Endometrial microvascular endothelial cells (primary cell): ENCODE measurements around the gene PRUNE2. TPM values are rescaled to one million over a fixed set of nuclear protein-coding genes. Genes with fewer than 3 reads are reported as not detected.

ENCODE experiments used
- in situ Hi-C: cut with HindIII; loops from 2 replicates; pipeline ENCODE4 v1.10.0; 2017; ENCODE audit warnings: low sequenced_read_pairs, low pct_unique_long_range_greater_than_20kb; ENCODE audit errors: inconsistent ontology term
- total RNA-seq: library from RNA; depleted of rRNA; stranded (reverse); fragments of >200 nt; gene quantifications from one replicate; pipeline ENCODE4 v1.2.3, GENCODE V29; 2015; ENCODE audit errors: inconsistent ontology term

Gene PRUNE2
- total RNA-seq, 1 donor from 2014 or later: 10.8 TPM

- in situ Hi-C loops: no loop called here
Observed at GRCh38 chr9:76626141-76626540, 279.8 kb downstream of the PRUNE2 start.

DNA sequence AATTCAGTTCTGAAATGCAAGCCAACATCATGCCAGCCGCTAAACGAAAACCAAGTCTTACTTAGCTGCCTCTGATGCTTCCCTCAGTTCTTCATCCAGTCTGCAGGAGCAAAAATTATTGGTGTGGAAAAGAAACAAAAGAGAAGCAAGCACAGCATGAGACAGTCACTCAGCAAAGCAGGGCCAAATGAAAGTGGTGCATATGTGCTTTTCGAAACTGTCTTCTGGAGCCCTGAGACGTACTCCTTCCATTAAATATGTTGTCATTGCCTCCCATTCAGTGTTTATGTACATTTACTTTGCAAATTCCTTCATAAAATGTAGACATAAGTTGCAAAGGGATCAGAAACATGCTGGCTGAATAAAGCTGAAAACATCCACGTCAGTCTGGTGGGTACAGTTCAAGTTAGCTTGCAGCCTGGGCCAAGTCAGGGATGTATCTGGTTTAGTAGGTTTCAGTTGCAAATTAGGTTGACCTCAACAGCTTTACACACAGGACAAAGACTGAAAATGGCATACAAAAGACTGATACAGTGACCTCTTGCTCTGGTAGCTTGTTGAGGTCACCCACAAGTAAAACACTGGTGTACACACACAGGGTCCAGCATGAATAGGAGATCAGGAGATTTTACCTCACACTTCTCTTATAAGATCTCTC, 281.4 kb downstream of the PRUNE2 start:
- in situ Hi-C loops: no loop called here

DNA sequence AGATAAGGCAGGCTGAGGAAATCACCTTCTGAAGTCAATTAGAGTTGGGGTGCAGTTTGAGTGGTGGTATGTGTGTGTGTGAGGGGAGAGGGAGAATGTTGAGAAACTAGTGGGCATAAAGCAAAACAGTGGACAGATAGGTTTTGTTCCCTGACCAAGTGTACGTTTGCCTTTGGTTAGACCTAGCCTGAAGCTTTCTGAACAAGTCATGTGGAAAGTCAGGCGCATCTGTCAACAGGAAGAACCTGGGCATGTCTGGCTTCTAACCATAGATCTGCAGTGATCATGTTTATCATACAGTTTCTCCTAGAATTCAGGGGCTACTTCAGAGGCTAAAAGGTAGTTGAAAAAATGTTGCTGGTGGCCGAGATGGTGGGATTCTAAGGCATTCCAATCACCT, 284.9 kb downstream of the PRUNE2 start:
- in situ Hi-C loops: no loop called here

- in situ Hi-C loops: no loop called here
Observed at GRCh38 chr9:76620581-76620980, 285.3 kb downstream of the PRUNE2 start.

DNA sequence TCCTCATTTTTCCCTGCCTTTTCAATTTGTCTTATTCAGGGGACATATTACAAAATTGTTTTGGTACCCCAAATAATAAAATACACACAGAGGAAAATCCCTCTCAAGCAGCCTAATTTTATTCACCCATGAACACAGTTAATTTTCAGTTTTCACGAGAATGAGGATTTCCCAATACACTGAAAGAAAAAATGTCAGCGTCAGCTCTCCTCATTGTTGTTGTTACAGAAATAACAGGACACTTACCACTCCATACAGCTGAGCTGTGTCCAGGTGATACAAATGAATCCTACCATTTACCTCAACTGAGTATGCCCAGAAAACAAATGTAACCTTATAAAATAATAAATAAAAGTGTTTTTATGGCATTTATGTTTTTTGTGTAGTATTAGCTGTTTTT, 286.3 kb downstream of the PRUNE2 start:
- in situ Hi-C loops: no loop called here

DNA sequence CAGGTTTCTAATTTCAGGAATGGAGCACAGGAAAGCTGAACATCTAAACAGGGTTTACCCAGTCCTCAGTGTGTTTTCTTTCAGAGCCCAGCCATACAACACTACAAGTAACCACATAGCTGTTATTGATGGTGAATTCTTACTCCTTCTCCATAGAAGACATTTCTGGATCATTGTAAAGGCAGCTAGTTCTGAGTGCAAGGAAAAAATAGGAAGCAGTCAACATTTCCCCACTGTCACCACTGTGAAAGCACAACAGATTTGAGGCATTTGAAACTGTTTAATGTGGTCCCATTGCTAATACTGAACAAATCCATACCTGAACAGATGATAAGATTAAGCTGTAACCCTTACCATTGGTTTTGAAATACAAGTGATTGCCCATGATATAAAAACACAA, 286.7 kb downstream of the PRUNE2 start:
- in situ Hi-C loops: no loop called here

DNA sequence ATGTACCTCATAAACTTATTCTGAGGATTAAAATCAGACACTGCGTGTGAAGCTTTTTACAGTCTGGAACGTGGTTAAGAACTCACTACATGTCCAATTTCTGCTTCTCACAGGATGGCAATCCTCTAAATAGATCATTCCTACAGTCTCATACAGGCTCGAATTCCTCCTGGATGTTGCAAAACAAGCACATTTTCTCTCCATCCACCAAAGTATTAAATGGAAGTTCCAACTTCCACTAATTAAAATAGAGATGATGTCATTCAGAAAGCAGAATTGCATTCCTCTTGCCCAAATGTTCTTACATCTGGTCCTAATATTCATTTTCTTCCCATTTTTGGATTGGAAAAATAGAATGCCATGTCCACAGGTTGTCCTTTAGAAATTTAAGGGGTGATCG, 287.2 kb downstream of the PRUNE2 start:
- in situ Hi-C loops: no loop called here

GRCh38 chr9:76617497-76618175, 288.3 kb downstream of the PRUNE2 start:
- in situ Hi-C loops: no loop called here

DNA sequence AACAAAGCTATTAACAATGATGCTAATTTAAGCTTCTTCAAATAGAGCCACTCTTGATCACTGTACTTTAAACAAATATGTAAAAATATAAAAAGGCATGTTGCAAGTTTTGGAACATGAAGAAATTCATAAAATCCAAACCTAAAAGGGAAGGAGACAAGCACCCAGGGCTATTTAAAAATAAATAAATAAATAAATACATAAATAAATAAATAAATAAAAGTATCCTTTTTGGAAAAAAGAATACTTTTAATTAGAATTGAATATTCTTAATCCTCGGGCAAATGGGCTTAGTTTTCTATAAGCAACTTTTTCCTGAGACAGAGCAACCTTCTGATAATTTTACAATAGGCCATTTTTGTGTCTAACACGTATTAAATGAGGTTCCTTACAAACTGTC, 289.1 kb downstream of the PRUNE2 start:
- in situ Hi-C loops: no loop called here

DNA sequence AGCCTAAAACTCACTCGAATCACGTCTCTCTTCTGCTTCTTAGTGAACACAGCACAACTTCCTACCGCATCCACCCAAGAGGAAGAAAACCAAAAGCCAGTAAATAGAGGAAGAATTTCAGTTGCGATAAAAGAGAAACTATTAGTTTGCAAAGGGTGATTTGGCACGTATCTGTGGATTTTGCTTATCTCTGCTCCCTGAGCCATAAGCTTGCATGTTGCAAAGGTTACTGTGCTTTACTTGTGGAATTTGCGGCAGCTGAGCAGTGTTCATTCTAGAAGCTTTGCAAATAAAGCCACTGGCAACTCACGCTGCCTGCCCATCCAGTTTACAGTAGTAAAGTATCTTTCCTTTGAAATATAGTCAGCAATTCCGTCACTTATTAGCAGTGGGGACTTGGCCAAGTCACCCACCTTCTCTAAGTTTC, 290.7 kb downstream of the PRUNE2 start:
- in situ Hi-C loops: no loop called here

- in situ Hi-C loops: no loop called here
Observed at GRCh38 chr9:76613974-76614373, 291.9 kb downstream of the PRUNE2 start.

DNA sequence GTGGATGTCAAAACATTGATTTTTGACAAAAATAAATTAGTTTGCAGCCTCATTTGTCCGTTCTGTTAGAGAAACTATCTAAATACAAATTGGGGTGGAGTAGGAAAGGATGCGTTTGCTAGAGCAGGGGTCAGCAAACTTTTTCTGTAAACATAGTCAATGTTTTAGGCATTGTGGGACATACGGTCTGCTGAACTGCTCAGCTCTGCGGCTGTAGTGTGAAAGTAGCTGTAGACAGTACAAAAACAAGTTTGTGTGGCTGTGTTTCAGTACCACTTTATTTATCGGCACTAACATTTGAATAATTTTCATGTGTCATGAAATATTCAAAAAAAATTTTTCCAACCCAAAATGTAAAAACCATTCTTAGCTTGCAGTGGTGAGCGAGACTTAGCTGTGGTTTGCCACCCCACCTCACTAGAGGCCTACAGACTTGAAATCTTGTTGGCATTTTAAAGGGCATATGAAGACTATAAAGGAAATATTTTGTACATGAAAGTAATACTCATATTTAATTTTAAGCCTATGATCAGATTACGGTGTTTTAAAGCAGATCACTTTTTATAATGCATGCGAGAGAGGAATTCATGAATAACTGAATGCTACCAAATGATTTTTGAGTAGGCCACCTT, 292.6 kb downstream of the PRUNE2 start:
- in situ Hi-C loops: no loop called here

- in situ Hi-C loops: no loop called here
Observed at GRCh38 chr9:76610011-76610352, 295.9 kb downstream of the PRUNE2 start.

- in situ Hi-C loops: no loop called here
Observed at GRCh38 chr9:76609285-76610010, 296.5 kb downstream of the PRUNE2 start.

DNA sequence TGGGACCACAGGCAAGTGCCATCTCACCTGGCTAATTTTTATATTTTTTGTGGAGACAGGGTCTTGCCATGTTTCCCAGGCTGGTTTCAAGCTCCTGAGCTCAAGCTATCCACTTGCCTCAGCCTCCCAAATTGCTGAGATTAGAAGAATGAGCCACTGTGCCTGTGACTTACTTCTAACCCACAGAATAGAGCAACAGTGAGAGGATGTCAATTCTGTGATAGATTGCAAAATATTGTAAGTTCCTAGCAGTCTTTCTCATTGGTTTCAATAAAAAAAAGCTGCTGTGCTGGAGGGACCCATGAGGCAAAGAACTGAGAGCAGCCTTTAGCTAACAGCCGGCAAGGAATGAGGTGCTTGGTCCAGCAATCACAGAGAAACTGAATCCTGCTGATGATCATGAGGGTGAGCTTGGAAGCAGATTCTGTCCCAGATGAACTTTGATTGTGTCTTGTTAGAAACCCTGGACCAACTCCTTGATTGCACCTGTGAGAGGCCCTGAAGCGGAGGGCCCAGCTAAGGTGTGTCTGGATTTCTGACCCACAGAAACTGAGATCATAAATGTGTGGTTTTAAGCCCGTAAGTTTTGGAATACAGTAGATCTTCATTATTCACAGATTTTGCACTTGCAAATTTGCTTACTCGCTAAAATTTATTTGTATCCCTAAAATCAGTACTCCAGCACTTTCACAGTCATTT, 297.2 kb downstream of the PRUNE2 start:
- in situ Hi-C loops: no loop called here

DNA sequence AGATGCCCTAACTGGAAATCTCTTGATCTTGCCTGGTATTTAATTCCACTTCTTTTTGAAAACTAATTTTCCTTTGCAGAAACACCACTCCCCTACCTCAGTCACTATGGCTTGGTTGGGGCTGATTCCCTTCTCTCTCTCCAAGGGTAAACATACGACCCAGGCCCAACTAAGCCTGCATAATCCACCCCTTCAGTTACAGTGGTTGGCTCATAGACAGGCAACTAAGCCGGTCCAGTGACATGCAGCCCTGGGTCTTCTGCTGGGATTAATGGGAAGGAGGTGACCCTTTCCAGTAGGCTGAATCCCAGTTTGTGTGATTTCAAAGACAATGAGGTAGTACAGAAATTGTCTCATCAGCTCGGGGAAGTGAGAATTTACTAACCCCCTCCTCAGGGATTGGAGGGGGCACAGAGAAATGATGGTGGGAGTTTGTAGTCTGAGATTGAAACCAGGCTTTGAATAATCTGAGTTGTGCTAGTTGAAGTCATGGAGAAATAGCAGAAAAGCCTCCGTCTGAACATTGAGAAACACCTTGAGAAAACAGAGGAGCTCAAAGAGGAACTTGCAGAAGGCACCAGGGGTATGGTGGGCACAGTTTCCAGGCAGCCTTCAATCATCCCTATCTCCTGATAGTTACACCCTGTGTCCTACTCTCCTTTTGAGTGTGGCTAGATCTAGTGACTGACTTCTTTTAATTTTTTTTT, 298.0 kb downstream of the PRUNE2 start:
- in situ Hi-C loops: no loop called here

GRCh38 chr9:76605321-76605900, 300.5 kb downstream of the PRUNE2 start:
- in situ Hi-C loops: no loop called here

GRCh38 chr9:76603931-76604570, 301.9 kb downstream of the PRUNE2 start:
- in situ Hi-C loops: no loop called here
